Endodermal cell (in vitro differentiated cells): Measurements from ENCODE around the gene NPM3. TPM values are rescaled to one million over a fixed set of nuclear protein-coding genes. Genes with fewer than 3 reads are reported as not detected.
A peak's percentile ranks its signal among the peaks of the same experiment; 100 is the strongest.

Experiments used
- DNase-seq: peaks from one replicate; pipeline ENCODE4 v3.0.0-alpha.2; 2017
- H3K27ac ChIP-seq: 2 replicates; pipeline ENCODE4 v1.5.1; 2013; ENCODE audit warnings: mild to moderate bottlenecking, low read depth, low read length, moderate library complexity
- H3K27me3 ChIP-seq: 2 replicates; pipeline ENCODE4 v1.6.1; 2013; ENCODE audit warnings: mild to moderate bottlenecking, low read length, moderate library complexity; ENCODE audit not compliant: insufficient read depth, control insufficient read depth, poor library complexity, severe bottlenecking
- H3K36me3 ChIP-seq: 2 replicates; pipeline ENCODE4 v1.7.0; 2013; ENCODE audit warnings: mild to moderate bottlenecking, low read length, moderate library complexity; ENCODE audit not compliant: control insufficient read depth, insufficient read depth
- H3K4me1 ChIP-seq: one replicate; pipeline ENCODE4 v1.7.0; 2013; ENCODE audit warnings: low read length; ENCODE audit not compliant: control insufficient read depth, insufficient read depth
- H3K4me3 ChIP-seq: 2 replicates; pipeline ENCODE4 v1.5.1; 2013; ENCODE audit warnings: mild to moderate bottlenecking, low read length, moderate library complexity
- H3K9ac ChIP-seq: 2 replicates; pipeline ENCODE4 v1.6.1; 2013; ENCODE audit warnings: mild to moderate bottlenecking, low read length, moderate library complexity; ENCODE audit not compliant: poor library complexity, severe bottlenecking; ENCODE audit errors: extremely low read depth
- H3K9me3 ChIP-seq: 2 replicates; pipeline ENCODE4 v1.6.1; 2013; ENCODE audit warnings: mild to moderate bottlenecking, low read length, moderate library complexity; ENCODE audit not compliant: control insufficient read depth
- H3K27ac Mint-ChIP-seq: 2 replicates; pipeline ENCODE4 v1.8.0; 2020; ENCODE audit warnings: mixed read lengths
- H3K27me3 Mint-ChIP-seq: 2 replicates; pipeline ENCODE4 v1.8.0; 2021; ENCODE audit warnings: mild to moderate bottlenecking, mixed read lengths; ENCODE audit not compliant: insufficient read depth
- H3K36me3 Mint-ChIP-seq: 2 replicates; pipeline ENCODE4 v1.8.0; 2020; ENCODE audit warnings: low read depth, mixed read lengths
- H3K4me1 Mint-ChIP-seq: 2 replicates; pipeline ENCODE4 v1.8.0; 2020; ENCODE audit warnings: mixed read lengths
- H3K4me3 Mint-ChIP-seq: 2 replicates; pipeline ENCODE4 v1.8.0; 2020; ENCODE audit warnings: mild to moderate bottlenecking, moderate library complexity, mixed read lengths
- H3K9me3 Mint-ChIP-seq: 2 replicates; pipeline ENCODE4 v1.8.0; 2020; ENCODE audit warnings: mild to moderate bottlenecking, mixed read lengths
- WGBS, 2 experiments: methylation state at CpG; one replicate each; pipeline versions ENCODE4 v1.1.5 to v1.1.7; 2013; ENCODE audit warnings: missing lambda C conversion rate in 2 of 2, mixed read lengths in 1 of 2; ENCODE audit not compliant: insufficient coverage in 1 of 2, insufficient read length in 1 of 2; 5-methylcytosine and 5-hydroxymethylcytosine counted together
- total RNA-seq, 2 donors: library from RNA; stranded (reverse); fragmentation: NEBNext Ultra II Directional in 1 of 2; extraction: Animal tissue kit (Norgen Biotek cat#: 25700) in 1 of 2; gene quantifications; 2 replicates in 1 of 2; 3 replicates in 1 of 2; pipeline ENCODE4 v1.2.1, GENCODE V29; 2021
- TF ChIP-seq, protein P1 (sequence below): fragments of 200-600 bp; sonication (generic); conservative IDR thresholded peaks from 2 replicates; pipeline ENCODE4 v1.5.0; 2021; ENCODE audit warnings: antibody characterized with exemption, mild to moderate bottlenecking

NPM3 gene
- total RNA-seq, 2 donors from 2014 or later, result 82.2 to 133 TPM

GRCh38 chr10:101771380-101771779, 11.9 kb downstream of the NPM3 start:
- no peak overlapping the region for H3K27ac ChIP-seq
- WGBS, 2 experiments, result 97 to 100% methylated on average over 8 to 10 of the region's 10 CpGs
- peaks cover 10% of the 10 kb centered on the region for H3K27me3 ChIP-seq
- H3K9me3 ChIP-seq, result no peaks in the 10 kb centered on the region
- Mint-ChIP-seq H3K4me3 (no peak overlapping the region), H3K36me3 (peaks cover 23% of the 10 kb centered on the region), H3K4me1 (peaks cover 42% of the 10 kb centered on the region), H3K9me3 (no peaks in the 10 kb centered on the region), H3K27ac (no peak overlapping the region), H3K27me3 (peaks cover 20% of the 10 kb centered on the region)
- TF ChIP-seq, protein P1, sequence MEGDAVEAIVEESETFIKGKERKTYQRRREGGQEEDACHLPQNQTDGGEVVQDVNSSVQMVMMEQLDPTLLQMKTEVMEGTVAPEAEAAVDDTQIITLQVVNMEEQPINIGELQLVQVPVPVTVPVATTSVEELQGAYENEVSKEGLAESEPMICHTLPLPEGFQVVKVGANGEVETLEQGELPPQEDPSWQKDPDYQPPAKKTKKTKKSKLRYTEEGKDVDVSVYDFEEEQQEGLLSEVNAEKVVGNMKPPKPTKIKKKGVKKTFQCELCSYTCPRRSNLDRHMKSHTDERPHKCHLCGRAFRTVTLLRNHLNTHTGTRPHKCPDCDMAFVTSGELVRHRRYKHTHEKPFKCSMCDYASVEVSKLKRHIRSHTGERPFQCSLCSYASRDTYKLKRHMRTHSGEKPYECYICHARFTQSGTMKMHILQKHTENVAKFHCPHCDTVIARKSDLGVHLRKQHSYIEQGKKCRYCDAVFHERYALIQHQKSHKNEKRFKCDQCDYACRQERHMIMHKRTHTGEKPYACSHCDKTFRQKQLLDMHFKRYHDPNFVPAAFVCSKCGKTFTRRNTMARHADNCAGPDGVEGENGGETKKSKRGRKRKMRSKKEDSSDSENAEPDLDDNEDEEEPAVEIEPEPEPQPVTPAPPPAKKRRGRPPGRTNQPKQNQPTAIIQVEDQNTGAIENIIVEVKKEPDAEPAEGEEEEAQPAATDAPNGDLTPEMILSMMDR, result no peak
- no peak overlapping the region for H3K9ac ChIP-seq
- peak overlapping the region; percentile 85 for H3K4me3 ChIP-seq
- DNase-seq, result no peak
- H3K36me3 ChIP-seq, result peaks cover 59% of the 10 kb centered on the region
- H3K4me1 ChIP-seq, result peaks cover 39% of the 10 kb centered on the region

DNA sequence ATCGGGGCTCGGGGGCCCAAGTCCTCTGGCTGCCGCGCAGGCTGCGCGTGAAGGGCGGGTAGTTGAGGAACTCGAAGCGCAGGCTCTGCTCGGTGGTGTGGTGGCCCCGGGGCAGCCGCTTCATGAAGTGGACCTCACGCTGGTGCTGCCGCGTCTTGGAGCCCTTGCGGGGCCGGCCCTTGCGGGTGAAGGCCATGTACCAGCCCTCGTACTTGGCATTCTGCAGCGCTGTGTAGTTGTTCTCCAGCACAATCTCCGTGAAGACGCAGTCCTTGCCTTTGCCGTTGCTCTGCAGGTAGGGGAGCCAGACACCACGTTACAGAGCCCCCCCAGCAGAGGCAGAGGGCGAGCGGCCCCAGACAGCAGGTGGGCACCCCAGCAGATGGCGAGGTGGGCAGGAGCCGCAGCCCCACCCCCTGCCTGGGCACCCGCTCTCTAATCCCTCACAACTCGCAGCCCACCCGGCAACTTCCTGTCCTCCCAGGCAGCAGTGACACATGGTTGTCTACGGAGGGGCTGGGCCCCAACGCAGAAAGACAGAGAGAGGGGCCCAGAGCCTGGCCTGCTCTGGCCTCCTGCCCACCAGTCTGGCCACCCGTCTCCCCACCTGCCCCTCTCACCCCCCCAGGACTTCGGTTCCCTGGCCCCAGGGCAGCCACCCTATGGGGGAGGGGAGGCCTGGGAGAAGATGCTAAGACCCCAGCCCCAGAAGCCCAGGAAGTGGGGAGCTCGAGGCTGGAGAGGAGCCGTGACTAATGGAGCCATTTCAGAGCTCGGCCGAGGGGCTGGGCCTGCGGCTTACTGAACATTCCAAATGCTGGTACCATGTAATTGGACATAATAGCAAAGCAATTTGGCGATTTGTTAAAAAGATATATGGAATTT, 12.7 kb downstream of the NPM3 start:
- H3K9ac ChIP-seq, result no peak overlapping the region
- H3K9me3 ChIP-seq, result no peaks in the 10 kb centered on the region
- H3K4me1 ChIP-seq, result peaks cover 39% of the 10 kb centered on the region
- no peak overlapping the region for H3K27ac ChIP-seq
- H3K36me3 ChIP-seq, result peaks cover 59% of the 10 kb centered on the region
- H3K4me1 Mint-ChIP-seq, result peaks cover 42% of the 10 kb centered on the region
- no peak for DNase-seq
- no peak overlapping the region for H3K4me3 ChIP-seq
- no peaks in the 10 kb centered on the region for H3K9me3 Mint-ChIP-seq
- TF ChIP-seq, protein P1, result no peak
- no peak overlapping the region for H3K4me3 Mint-ChIP-seq
- 91 to 97% methylated on average over 27 to 40 of the region's 41 CpGs for WGBS, 2 experiments
- H3K27me3 Mint-ChIP-seq, result peaks cover 20% of the 10 kb centered on the region
- peaks cover 10% of the 10 kb centered on the region for H3K27me3 ChIP-seq
- H3K36me3 Mint-ChIP-seq, result peaks cover 23% of the 10 kb centered on the region
- no peak overlapping the region for H3K27ac Mint-ChIP-seq

GRCh38 chr10:101769541-101770180, 13.6 kb downstream of the NPM3 start:
- H3K36me3 Mint-ChIP-seq, result peaks cover 23% of the 10 kb centered on the region
- Histone ChIP-seq H3K9ac (no peak overlapping the region), H3K27me3 (peaks cover 10% of the 10 kb centered on the region), H3K4me1 (peaks cover 39% of the 10 kb centered on the region), H3K4me3 (no peak overlapping the region), H3K27ac (no peak overlapping the region), H3K36me3 (peaks cover 59% of the 10 kb centered on the region), H3K9me3 (no peaks in the 10 kb centered on the region)
- no peaks in the 10 kb centered on the region for H3K9me3 Mint-ChIP-seq
- H3K27ac Mint-ChIP-seq, result no peak overlapping the region
- peaks cover 40% of the 10 kb centered on the region for H3K4me1 Mint-ChIP-seq
- TF ChIP-seq, protein P1, result peak; percentile 57
- peaks cover 14% of the 10 kb centered on the region for H3K27me3 Mint-ChIP-seq
- 86% methylated on average over 4 of the region's 5 CpGs; no CpG with 5 or more reads in 1 of the 2 experiments for WGBS, 2 experiments
- peak; percentile 56 for DNase-seq
- no peak overlapping the region for H3K4me3 Mint-ChIP-seq
